Smooth muscle cell (in vitro differentiated cells): ENCODE data around the gene S100A8. TPM values are rescaled to one million over a fixed set of nuclear protein-coding genes. Genes with fewer than 3 reads are reported as not detected.

ENCODE experiments used
- DNase-seq: peaks from one replicate; lab custom pipeline; 2025; ENCODE audit not compliant: unreplicated experiment; lab: John Stamatoyannopoulos, UW
- H2AFZ ChIP-seq: fragments of 200-600 bp; sonication (generic); 2 replicates; pipeline ENCODE4 v1.6.0; 2016; ENCODE audit warnings: antibody characterized with exemption, low read depth, mild to moderate bottlenecking
- H3F3A ChIP-seq: fragments of 200-600 bp; sonication (generic); 2 replicates; pipeline ENCODE4 v1.6.0; 2017; ENCODE audit warnings: antibody characterized with exemption, low read depth
- H3K27ac ChIP-seq: fragments of 200-600 bp; sonication (generic); 2 replicates; pipeline ENCODE4 v1.5.1; 2016; ENCODE audit warnings: low read depth, mild to moderate bottlenecking
- H3K27me3 ChIP-seq: fragments of 200-600 bp; sonication (generic); 2 replicates; pipeline ENCODE4 v1.6.1; 2016; ENCODE audit warnings: low read depth, mild to moderate bottlenecking
- H3K36me3 ChIP-seq: fragments of 200-600 bp; sonication (generic); 2 replicates; pipeline ENCODE4 v1.5.1; 2016; ENCODE audit warnings: low read depth
- H3K4me1 ChIP-seq: fragments of 200-600 bp; sonication (generic); 2 replicates; pipeline ENCODE4 v1.5.1; 2016; ENCODE audit warnings: low read depth
- H3K4me2 ChIP-seq: fragments of 200-600 bp; sonication (generic); 2 replicates; pipeline ENCODE4 v1.6.0; 2016; ENCODE audit warnings: mild to moderate bottlenecking
- H3K4me3 ChIP-seq: fragments of 200-600 bp; sonication (generic); 2 replicates; pipeline ENCODE4 v1.5.1; 2016; ENCODE audit warnings: mild to moderate bottlenecking
- H3K79me2 ChIP-seq: fragments of 200-600 bp; sonication (generic); 2 replicates; pipeline ENCODE4 v1.6.0; 2016; ENCODE audit warnings: low read depth, mild to moderate bottlenecking
- H3K9ac ChIP-seq: fragments of 200-600 bp; sonication (generic); 2 replicates; pipeline ENCODE4 v1.6.0; 2016; ENCODE audit warnings: low read depth
- H3K9me3 ChIP-seq: fragments of 200-600 bp; sonication (generic); replicated peaks from 2 replicates; pipeline ENCODE4 v1.5.1; 2016; ENCODE audit warnings: low read depth
- H4K20me1 ChIP-seq: fragments of 200-600 bp; sonication (generic); 2 replicates; pipeline ENCODE4 v1.6.0; 2016; ENCODE audit warnings: low read depth
- WGBS: methylation state at CpG from one replicate; pipeline ENCODE4 v1.1.7; 2016; ENCODE audit warnings: low lambda C conversion rate; 5-methylcytosine and 5-hydroxymethylcytosine counted together
- polyA plus RNA-seq: library from polyadenylated mRNA; unstranded; fragments of >200 nt; fragmentation: Nextera tagmentation; extraction: Ambion mirVana; gene quantifications from 2 replicates; pipeline ENCODE4 v1.2.1, GENCODE V29; 2016
- total RNA-seq: library from RNA; depleted of rRNA; stranded (reverse); fragments of >200 nt; gene quantifications from 2 replicates; pipeline ENCODE4 v1.2.3, GENCODE V29; 2014
- TF ChIP-seq, protein P1 (sequence below): fragments of 200-600 bp; sonication (generic); IDR thresholded peaks from 2 replicates; pipeline ENCODE4 v1.5.1; 2017; ENCODE audit warnings: borderline replicate concordance, mild to moderate bottlenecking, antibody characterized with exemption; ENCODE audit not compliant: insufficient read depth, poor library complexity, severe bottlenecking

S100A8 gene
- total and polyA plus RNA-seq, 2 experiments from 2014 or later: 0.79 TPM; not detected in 1

DNA sequence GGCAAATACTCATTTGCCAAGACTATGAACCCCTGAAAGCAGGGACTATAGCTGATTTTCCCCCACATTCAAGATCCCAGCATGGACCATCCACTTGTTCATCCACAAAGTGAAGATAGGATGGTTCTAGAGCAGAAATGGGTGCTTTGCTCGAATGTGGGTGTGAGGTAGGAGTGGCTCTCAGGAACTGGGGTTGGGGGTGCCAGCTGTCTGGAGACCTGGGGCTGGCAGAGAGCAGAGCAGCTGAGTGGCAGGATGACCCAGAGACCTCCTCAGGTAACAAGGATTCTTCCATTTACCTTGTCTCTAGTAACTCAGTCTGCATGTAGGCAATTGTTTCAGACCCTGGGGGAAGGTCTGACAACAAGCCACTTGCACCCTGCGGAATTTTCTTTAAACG lies 27.2 kb downstream of the S100A8 start:
- no peak for DNase-seq
- Histone ChIP-seq H3K79me2 (no peaks in the 10 kb centered on the region), H3K27me3 (no peaks in the 10 kb centered on the region), H4K20me1 (no peaks in the 10 kb centered on the region), H3F3A (no peaks in the 10 kb centered on the region), H2AFZ (no peak overlapping the region), H3K27ac (no peak overlapping the region), H3K9me3 (no peaks in the 10 kb centered on the region), H3K9ac (no peak overlapping the region), H3K36me3 (no peaks in the 10 kb centered on the region), H3K4me1 (no peaks in the 10 kb centered on the region), H3K4me2 (no peak overlapping the region), H3K4me3 (no peak overlapping the region)
- TF ChIP-seq, protein P1, sequence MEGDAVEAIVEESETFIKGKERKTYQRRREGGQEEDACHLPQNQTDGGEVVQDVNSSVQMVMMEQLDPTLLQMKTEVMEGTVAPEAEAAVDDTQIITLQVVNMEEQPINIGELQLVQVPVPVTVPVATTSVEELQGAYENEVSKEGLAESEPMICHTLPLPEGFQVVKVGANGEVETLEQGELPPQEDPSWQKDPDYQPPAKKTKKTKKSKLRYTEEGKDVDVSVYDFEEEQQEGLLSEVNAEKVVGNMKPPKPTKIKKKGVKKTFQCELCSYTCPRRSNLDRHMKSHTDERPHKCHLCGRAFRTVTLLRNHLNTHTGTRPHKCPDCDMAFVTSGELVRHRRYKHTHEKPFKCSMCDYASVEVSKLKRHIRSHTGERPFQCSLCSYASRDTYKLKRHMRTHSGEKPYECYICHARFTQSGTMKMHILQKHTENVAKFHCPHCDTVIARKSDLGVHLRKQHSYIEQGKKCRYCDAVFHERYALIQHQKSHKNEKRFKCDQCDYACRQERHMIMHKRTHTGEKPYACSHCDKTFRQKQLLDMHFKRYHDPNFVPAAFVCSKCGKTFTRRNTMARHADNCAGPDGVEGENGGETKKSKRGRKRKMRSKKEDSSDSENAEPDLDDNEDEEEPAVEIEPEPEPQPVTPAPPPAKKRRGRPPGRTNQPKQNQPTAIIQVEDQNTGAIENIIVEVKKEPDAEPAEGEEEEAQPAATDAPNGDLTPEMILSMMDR: no peak
- WGBS: 63% methylated on average over 3 of the region's 3 CpGs

DNA sequence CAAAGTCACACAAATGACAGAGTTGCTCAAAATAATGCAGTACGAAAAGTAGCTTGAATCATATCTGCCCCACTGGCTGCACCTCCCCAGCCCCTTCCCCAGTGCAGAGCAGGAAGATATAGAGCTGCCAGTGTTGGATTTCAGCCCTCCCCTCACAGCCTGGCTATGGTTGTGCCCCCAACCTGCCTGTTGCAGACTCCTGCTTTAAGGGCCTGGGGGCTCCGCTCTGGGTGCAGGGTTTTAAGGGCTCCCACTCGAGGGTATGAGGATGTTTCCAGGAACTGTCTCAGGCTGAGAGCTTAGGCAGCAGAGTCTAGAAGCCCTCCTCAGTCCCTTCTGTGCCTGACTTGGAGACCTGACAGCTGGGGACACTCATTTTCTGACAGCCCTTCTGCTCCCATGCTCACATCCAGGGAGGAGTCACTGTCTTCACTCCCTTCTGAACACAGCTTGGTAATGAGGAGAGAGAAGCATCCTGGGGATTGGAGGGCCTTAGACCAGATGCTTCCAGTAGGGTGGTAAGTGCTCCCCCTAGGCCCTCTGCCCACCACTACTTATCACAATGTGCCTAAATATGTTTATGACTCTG lies 28.6 kb downstream of the S100A8 start:
- TF ChIP-seq, protein P1: no peak
- Histone ChIP-seq H3K4me3 (no peak overlapping the region), H4K20me1 (no peaks in the 10 kb centered on the region), H3K27ac (no peak overlapping the region), H3K4me1 (no peaks in the 10 kb centered on the region), H3K36me3 (no peaks in the 10 kb centered on the region), H3K9ac (no peak overlapping the region), H3K4me2 (no peak overlapping the region), H3K27me3 (no peaks in the 10 kb centered on the region), H3F3A (no peaks in the 10 kb centered on the region), H2AFZ (no peak overlapping the region), H3K79me2 (no peaks in the 10 kb centered on the region), H3K9me3 (no peaks in the 10 kb centered on the region)
- DNase-seq: no peak
- 84% methylated on average over 3 of the region's 3 CpGs for WGBS

DNA sequence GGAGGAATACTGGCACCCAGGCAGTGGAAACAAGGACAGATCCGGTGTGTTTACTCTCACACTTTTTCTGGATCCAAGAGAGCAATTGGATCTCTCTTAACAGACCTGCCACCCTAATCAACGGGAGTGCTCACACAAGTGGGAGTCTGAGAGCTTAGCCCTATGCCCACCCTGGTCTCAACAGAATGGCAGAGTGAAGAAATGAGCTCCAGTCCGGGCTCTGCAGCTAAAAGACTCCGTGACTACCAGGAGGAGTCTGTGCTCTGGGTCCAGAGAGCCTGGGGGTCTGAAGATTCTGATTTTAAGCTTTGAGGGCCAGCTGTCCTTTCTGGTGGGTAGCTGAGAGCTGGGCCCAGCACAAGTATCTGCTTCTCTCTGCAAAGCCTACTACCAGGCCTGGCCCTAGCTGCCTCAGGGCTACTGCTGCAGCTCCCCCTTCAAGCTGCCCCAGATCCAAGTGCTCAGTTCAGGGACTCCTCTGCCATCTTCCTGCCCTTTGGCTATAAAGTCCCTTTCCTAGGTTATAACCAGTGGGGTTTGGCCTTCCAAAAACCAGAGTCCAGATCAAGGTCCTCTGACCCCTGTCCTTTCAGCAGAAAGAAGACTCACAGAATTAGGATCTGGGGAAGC lies 29.3 kb downstream of the S100A8 start:
- H3K36me3 ChIP-seq: no peaks in the 10 kb centered on the region
- no peak overlapping the region for H3K4me3 ChIP-seq
- no peak overlapping the region for H3K4me2 ChIP-seq
- TF ChIP-seq, protein P1: no peak
- H3F3A ChIP-seq: no peaks in the 10 kb centered on the region
- H3K27me3 ChIP-seq: no peaks in the 10 kb centered on the region
- WGBS: 78% methylated on average over 4 of the region's 4 CpGs
- H3K9me3 ChIP-seq: no peaks in the 10 kb centered on the region
- H3K79me2 ChIP-seq: no peaks in the 10 kb centered on the region
- H3K4me1 ChIP-seq: no peaks in the 10 kb centered on the region
- H3K9ac ChIP-seq: no peak overlapping the region
- H2AFZ ChIP-seq: no peak overlapping the region
- no peak overlapping the region for H3K27ac ChIP-seq
- no peaks in the 10 kb centered on the region for H4K20me1 ChIP-seq
- DNase-seq: no peak
